Activated CD4-positive, alpha-beta T cell treated with anti-CD3 and anti-CD28 coated beads for 24 hours (primary cell): Measurements from ENCODE around the gene IQGAP3.

ENCODE experiments used
- DNase-seq, 2 donors: peaks; one replicate each; pipeline ENCODE4 v3.0.0-alpha.2; 2020; ENCODE audit warnings: low read depth in 2 of 2

Gene IQGAP3

DNA sequence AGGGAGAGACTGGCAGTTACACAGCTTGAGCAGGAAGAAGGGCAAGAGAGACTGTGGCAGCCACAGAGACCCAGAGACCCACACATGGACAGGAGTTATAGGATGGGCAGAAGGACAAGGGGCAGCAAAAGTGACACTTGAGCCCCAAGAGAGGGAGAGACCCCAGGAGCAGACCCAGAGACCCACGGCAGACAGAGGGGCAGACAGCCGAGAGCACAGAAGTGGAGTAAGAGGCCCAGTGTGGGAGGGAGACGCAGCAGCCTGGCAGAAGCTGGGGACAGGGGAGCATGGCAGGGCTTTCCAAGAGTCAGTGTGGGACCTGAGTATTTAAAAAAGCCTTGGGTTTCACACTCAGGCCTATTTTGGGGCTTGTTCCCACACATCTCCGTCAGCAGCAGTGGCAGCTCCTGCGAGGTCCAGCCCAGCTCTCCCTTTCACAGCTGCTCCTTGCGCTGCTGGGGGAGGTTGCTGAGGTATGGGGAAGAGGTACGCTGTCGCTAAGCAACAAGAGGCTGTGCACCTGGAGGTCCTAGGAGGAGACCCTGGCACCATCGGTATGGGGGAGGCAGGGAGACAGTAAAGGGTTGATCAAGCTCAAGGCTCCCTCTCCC, 62.8 kb downstream of the IQGAP3 start:
- DNase-seq = no peak

- no peak for DNase-seq
These were observed 63.5 kb downstream of the IQGAP3 start for GRCh38 chr1:156508955-156509234.

GRCh38 chr1:156508205-156508954, 64.0 kb downstream of the IQGAP3 start:
- no peak for DNase-seq

- no peak for DNase-seq
These were observed 65.9 kb downstream of the IQGAP3 start for GRCh38 chr1:156506450-156506849.

DNA sequence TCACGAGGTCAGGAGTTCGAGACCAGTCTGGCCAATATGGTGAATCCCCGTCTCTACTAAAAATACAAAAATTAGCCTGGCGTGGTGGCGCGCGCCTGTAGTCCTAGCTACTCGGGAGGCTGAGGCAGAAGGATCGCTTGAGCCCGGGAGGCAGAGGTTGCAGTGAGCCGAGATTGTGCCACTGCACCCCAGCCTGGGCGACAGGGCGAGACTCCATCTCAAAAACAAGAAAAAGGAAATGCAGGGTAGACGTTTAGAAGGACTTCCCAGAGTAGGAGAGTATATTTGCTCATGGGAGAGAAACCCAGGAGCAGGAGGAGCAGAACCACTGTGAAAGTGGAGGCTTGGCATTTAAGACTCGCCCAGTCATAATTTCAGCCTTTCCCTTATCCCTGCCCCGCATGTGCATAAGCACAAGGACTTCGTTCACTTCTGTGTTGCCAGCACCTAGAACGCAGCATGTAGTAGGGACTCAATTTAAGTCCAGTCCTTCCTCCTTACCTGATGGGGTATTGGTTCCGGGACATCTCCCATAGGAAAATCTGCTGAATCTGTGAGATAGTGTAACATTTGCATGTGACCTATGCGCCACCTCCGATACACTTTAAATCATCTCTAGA, 66.6 kb downstream of the IQGAP3 start:
- DNase-seq = no peak

GRCh38 chr1:156504821-156505678, 67.3 kb downstream of the IQGAP3 start:
- DNase-seq = peak; percentile 96 to 97

GRCh38 chr1:156504438-156504813, 67.9 kb downstream of the IQGAP3 start:
- no peak for DNase-seq

DNA sequence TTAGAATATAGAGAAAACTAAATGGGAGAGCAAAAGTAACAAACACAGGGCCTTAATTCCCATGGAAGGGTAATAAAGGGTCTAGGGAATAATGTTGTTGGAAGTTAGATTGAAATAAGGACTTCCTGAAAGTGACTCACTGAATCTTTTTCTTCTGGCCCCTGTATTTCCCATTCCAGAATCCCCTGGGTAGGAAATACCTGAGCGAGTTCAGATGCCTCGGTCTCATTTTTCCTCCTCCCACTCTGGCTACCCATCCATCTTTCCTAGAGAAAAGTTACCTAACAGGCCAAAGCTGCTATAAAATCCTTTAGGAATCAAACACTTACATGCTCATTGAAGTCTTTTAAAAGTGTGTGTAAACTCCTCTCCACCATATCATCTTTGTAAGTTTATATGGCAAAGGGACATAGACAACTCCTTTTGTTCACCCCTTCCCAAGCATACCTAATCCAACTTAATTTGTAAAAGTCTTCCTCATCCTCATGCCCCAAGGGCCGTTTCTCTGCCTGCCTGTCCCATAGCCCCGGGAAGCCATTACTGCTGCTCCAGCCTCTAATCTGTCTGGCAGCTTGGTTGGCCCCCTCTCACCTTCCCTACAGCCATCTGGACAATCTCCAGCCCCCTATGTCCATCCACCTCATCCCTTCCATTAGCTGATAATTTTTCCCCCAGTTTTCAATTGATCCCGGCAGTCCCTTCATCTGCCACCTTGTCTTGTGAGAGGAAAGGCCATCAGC, 68.5 kb downstream of the IQGAP3 start:
- DNase-seq = no peak

- DNase-seq = no peak
These were observed 69.3 kb downstream of the IQGAP3 start for GRCh38 chr1:156502894-156503697.

DNA sequence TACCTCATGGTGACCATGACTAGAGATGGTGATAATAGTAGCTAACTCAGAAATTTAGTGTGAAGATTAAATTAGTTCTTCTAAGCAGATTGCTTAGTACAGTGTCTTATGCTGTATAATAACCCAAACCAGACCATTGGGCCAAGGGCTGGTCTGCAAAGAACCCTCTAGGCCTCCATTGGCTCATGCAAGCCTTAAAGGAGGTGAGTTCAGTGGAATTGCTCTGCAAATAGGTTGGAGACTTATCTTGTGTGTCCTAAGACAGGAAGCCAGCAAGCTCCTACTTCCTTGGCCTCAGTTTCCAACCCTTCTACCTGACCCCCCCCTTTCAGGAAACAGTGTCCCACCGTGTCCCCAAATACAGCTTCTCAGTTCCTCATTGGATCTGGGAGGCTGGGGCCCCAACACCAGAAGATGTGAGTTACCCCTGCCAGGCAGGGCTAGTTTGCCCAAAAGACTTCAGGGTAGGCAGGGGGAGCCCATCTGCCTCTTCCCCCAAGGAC, 69.9 kb downstream of the IQGAP3 start:
- no peak for DNase-seq

GRCh38 chr1:156500793-156501506, 71.4 kb downstream of the IQGAP3 start:
- peak; percentile 86 to 93 for DNase-seq

DNA sequence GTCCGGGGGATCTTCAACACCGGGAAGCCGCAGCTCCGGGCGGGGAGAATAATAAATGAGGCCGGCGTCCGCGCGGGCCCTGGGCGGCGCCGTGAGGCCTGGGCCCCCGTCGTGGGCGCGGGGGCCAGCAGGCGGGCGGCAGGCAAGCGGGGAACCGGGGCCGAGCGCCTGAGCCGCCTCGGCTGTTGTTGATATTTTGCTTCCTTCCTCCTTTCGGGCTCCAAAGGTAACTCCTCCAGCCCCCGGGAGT, 71.9 kb downstream of the IQGAP3 start, which contains the start of gene MEF2D:
TSS of gene MEF2D (minus strand) at position 233 of the 250 bp plus-strand sequence. CDS start 17,483 bp downstream, outside the sequence.
- no peak for DNase-seq

DNA sequence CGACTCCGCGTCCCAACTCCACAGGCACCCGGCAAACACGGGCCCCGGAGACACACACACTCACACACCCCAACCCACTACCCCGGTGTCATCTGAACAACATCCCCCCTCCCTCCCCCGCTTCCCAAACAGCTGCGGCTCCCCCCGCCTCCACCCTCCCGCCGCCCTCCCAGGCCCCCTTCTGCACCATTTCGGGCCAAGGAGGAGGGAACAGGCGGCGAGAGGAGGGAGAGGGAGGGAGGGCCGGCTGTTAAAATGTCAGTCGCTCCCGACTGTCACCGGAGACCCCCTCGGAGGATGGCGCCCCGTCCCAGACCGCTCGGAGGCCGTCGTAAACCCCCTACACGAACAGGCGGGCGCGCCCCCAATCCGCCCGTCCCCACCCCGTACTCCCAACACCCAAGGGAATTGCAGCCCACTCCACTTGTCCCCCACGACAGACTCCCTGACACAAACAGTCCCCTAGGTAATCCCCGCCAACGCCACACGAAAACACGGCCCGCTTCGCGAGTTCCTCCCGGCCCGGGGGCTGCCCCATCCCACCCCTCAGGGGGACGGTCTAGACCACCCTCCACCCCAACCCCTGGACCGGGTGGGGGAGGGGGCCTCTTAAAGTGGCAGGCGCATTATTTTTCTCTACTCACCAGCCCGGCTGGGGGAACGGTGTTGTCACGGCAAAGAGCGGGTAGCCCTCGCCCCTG, 72.4 kb downstream of the IQGAP3 start:
- no peak for DNase-seq

GRCh38 chr1:156499194-156499841, 73.0 kb downstream of the IQGAP3 start:
- DNase-seq = no peak

GRCh38 chr1:156498432-156499193, 73.8 kb downstream of the IQGAP3 start:
- DNase-seq = no peak

DNA sequence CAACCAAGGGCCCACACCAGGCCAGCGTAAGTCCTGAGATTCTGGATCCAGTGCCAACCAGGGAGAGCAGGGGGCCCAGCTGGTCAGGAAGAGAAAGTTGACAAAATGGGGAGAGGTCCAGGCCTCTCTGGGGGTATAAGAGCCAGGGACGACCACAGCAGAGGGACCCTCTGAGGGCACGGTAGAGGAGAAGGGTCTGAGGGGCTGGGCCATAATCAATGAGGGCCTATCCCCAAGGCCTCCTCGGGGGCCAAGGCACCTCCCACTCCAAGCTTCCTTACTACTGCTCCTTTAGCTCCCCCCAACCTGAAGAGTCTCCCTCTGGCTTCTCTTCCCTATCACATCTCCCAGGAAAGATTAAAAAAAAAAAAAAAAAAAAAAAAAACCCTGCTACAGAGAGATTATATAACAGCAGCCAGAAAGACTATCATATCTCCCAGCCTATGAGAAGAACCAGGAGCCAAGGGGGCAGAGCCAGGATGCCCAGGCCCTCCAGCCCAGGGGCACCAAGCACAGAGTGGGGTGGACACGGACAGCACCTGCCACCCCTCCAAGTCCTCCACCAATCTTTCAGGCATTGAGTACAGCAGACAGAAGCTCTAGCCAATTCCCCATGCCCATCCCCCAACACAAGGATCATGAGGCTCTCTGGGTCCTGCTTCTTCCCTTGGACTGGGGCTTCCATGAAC, 74.5 kb downstream of the IQGAP3 start:
- no peak for DNase-seq

DNA sequence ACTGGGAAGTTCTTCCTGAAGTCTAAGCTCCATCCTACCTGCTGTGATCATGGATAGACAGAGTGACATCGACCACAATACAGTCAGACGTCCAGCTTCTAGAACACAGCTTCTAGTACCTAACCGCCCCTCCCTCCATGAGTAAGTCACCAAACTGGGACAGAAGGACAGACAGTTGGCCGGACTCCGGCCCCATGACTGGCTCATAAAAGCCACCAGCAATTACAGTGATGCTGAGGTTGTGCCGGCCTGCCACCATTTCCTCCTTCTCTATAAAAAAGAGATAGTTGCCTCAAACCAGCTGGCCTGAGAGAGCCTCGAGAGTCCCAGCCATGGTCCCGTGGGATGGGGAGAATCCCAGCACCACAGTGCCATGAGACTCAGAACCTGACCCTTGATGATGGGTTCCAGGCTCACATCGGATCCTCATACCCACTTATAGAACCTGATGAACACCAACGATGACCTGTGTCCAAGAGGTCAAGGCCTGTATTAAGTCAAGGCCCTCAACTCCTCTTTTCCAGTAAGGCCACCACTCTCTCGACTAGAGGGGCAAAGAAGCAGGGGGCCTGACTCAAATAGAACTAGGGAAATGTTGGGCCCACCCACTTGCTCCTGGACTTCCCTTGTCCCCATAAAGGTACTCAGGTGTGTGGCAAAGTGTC, 75.2 kb downstream of the IQGAP3 start:
- DNase-seq = no peak
